Vagina (tissue), 2 donors: ENCODE results near the gene ACSS1.

Source experiments
- POLR2A ChIP-seq, 2 donors: fragments of 450-650 bp; IDR thresholded peaks; one replicate each; pipeline ENCODE4 v1.6.1; 2017; ENCODE audit warnings: antibody characterized with exemption in 2 of 2, mild to moderate bottlenecking in 2 of 2, moderate library complexity in 2 of 2
- POLR2AphosphoS5 ChIP-seq, 2 donors: sonication (generic); formaldehyde crosslinking; IDR thresholded peaks; one replicate each; pipeline ENCODE4 v1.9.0; 2017; ENCODE audit warnings: antibody characterized with exemption in 2 of 2, mild to moderate bottlenecking in 2 of 2, low read depth in 1 of 2; ENCODE audit not compliant: insufficient read depth in 1 of 2
- TF ChIP-seq, protein P1 (sequence below), 3 experiments: fragments of 450-650 bp in 2 of 3; fragments of 200-600 bp in 1 of 3; sonication (generic) in 1 of 3; IDR thresholded peaks; one replicate each; pipeline ENCODE4 v1.5.1; 2017 to 2019; ENCODE audit warnings: antibody characterized with exemption in 3 of 3, mild to moderate bottlenecking in 2 of 3, moderate library complexity in 2 of 3

DNA sequence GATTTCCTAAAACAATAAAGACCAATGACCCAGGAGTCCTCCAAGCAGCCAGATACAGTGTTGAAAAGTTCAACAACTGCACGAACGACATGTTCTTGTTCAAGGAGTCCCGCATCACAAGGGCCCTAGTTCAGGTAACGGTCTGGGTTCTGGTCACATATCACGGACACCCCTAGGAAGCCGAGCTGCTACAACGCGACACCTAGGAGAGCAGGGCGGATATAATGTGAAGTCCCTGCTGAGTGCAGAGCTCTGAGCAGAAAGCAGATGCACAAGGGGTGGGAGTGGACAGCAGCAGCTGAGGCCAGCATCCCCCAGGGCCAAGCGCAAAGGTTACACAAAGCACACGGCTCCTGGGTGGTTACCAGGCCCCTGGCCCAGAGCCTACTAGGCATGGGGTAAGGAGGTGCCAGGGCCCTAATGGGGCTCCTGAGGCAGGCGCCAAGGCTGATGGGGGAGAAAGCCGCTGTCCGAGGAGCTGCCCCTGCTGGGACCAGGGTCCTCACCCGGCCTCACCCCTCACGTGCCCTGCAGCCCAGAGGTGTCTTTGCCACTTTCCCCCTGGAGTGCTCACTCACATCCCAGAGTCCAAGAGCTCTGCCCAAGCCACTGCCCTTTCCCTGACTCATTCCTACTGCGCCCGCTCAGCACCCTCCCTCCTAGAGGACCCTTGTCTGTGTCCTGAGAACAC is 100.5 kb downstream of the ACSS1 start:
- TF ChIP-seq, protein P1, sequence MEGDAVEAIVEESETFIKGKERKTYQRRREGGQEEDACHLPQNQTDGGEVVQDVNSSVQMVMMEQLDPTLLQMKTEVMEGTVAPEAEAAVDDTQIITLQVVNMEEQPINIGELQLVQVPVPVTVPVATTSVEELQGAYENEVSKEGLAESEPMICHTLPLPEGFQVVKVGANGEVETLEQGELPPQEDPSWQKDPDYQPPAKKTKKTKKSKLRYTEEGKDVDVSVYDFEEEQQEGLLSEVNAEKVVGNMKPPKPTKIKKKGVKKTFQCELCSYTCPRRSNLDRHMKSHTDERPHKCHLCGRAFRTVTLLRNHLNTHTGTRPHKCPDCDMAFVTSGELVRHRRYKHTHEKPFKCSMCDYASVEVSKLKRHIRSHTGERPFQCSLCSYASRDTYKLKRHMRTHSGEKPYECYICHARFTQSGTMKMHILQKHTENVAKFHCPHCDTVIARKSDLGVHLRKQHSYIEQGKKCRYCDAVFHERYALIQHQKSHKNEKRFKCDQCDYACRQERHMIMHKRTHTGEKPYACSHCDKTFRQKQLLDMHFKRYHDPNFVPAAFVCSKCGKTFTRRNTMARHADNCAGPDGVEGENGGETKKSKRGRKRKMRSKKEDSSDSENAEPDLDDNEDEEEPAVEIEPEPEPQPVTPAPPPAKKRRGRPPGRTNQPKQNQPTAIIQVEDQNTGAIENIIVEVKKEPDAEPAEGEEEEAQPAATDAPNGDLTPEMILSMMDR (IDR thresholded peaks at IDR 0.05), result no peak
- no peak for TF ChIP-seq POLR2AphosphoS5 (IDR thresholded peaks at IDR 0.05; ENCODE audit: insufficient read depth in 1 of 2, low read depth in 1 of 2)
- no peak for TF ChIP-seq POLR2A (IDR thresholded peaks at IDR 0.05)
